GM21737 (cell line): ENCODE results near the gene PRKRA.
"Not testable (repeated sequence)": the region's sequence is repeated elsewhere in the genome, so short reads cannot be mapped to it uniquely, and the experiment has no call there.

ENCODE experiments used
- ATAC-seq: cut with Tn5 transposase; IDR thresholded peaks from one replicate; pipeline ENCODE4 v1.9.1; 2021; ENCODE audit warnings: mild to moderate bottlenecking, moderate library complexity; ENCODE audit not compliant: unreplicated experiment

PRKRA gene

DNA sequence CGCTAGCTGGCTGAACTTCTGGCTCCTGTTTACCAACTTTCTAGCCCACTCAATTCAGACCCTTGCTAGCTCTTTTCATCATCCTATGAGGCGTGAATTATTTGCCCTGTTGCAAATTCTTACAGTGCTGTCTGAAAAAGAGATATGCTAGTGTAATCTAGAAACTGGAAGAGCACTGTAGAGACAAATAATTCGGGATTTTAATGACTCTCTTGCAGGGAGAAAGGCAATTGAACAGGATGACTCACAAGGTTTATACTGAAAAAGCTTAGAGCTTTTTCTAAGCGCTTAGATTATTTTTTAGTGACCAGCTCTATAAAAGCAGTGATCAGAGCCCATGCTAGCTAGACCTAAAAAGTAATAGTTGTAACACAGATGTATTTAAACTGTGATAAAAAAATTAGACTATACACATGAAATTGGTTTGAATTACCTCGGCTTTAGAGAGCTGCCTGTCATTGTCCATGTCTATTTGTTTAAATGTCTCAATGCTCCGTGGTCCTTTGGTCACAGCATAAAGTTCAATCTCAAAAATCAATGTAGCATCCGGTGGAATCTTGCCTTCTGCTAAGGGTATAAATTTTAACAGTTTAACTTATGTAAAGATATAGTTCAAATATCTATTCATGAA lies 18.4 kb upstream of the PRKRA start:
- no peak for ATAC-seq

DNA sequence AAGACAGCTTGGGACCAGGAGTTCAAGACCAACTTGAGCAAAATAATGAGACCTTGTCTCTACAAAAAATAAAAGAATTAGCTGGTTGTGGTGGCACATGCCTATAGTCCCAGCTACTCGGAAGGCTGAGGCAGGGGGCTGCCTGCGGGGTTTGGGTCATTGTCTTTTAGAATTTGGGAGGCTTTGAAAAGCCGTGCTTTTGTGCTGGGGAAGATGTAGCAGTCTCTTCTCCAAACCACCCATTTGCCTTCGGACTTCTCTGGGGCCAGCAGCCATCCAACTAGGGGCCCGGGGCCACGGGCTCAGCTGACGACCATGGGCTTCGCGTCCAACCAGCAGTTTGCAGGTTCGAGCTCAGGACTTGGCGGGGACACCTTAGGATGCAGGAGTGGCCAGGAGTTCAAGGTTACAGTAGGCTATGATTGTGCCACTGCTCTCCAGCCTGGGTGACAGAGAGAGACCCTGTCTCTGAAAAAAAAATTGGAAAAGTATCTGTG lies 6.5 kb upstream of the PRKRA start:
- ATAC-seq, result no peak

DNA sequence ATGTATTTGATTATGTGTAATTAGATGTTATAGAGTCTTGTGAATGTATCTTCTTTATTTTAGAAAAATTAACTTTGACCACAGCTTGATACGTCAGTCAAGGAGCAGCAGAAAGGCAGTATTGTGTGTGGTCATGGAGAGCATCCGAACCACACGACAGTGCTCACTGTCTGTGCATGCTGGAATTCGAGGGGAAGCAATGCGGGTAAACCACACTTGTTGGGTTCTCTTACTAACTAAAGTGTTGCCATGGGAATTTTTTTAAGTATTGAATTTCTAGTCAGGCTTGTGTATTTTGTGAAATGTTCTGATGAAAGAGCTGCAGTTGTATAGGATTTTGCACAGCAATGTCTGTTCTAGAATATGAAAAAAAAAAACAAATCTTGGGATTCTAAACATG lies 5.0 kb upstream of the PRKRA start:
- ATAC-seq, result no peak

DNA sequence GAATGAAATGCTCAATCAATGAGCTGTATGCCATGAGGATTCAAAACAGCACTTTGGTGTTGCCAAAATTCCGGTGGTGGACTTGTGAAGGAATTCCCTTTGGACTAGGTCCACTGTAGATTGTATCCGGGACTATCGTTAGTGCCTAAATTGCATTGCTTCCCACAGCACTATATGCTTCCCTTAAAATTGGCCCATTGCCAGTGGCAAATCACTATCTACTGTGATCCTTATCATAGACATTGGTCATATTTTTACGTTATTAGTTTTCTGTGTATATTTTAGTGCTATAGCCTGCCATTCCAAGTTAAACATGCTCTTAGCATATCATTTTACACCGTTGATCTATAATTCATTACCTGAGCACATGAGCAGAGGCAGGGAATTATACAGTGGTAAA lies 1.9 kb upstream of the PRKRA start:
- ATAC-seq, result no peak

DNA sequence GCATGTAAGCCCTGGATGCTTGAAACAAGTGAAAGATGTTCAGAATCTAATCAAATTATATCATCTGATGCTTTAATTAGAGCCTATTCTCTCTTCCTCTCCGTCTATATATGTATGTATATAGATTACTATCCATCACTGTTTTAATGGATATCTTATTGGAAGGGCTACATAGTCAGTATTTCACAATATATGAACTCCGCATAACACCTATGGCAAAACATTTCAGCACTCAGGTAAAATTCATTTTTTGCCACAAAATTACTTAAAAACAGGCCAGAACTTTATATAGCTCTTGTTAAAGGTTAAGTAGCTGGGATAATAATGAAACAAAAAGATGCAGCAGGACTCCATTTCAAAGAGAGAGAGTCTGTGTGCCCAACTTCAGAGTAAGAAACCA lies 1.4 kb upstream of the PRKRA start:
- ATAC-seq, result no peak

- peak; percentile 44 for ATAC-seq
Measured at GRCh38 chr2:178450524-178450773, 526 bp downstream of the PRKRA start.

DNA sequence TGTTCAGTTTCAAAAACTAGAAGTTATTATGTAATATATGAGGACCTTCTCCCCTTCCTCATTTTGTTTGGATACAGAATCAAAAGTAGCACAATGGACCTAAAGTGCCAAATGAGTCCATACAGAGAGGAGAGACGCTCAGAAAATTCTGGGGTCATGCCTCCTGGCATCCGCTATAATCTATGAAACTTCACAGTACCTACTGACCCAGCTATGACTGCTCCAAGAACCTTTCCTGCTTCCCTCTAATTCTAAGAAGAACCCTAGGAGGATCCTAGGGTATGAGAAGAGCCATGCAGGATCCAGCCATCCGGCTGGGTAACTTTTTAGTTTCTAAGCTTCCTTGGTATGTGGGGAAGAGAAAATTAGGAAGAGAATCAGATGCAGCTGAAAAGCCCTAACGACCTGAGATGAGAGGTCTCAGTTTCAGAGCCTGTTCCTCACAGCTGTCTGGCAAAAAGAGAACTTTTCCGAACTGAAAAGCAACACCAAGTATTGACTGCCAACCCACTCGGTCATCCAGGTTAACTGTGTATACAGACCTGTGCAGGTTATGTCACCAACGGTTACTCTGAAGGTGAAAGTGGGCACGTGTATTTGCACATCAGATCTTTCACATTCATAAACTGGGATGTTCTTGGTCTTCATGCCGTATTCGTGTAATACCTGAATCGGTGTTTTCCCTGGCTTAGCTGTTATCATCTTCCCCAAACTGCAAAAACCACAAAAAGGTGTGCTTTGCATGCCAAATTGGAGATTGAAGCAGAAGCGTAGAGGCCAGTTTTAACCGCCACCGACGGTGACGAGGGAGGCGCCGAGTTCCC lies 1.1 kb downstream of the PRKRA start:
- ATAC-seq, result peak; percentile 4

- ATAC-seq, result no peak
Measured at GRCh38 chr2:178448968-178449661, 1.9 kb downstream of the PRKRA start.

DNA sequence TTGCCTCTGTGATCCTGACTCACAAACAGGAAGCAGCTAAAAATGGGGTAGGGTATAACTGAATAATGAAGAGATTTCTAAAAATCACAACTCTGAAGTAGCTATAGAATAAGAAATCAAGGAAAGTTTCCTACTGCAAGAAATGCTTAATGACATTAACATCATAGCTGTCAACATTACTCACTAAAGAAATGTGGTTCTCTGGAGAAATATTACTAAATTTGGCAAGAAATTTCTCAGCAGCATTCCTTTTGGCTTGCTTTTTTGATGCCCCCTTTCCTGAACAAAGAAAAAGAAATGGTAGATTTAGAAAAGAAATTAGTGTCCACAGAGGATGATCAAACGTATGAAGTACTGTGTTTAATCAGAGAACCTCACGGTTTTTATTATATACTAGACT lies 9.5 kb downstream of the PRKRA start:
- no peak for ATAC-seq

- no peak for ATAC-seq
Measured at GRCh38 chr2:178436662-178437061, 14.3 kb downstream of the PRKRA start.

- ATAC-seq, result no peak
Measured at GRCh38 chr2:178429336-178429735, 21.6 kb downstream of the PRKRA start.

GRCh38 chr2:178428396-178428806 lies 22.6 kb downstream of the PRKRA start:
- no peak for ATAC-seq

GRCh38 chr2:178427458-178427857 lies 23.5 kb downstream of the PRKRA start:
- no peak for ATAC-seq

DNA sequence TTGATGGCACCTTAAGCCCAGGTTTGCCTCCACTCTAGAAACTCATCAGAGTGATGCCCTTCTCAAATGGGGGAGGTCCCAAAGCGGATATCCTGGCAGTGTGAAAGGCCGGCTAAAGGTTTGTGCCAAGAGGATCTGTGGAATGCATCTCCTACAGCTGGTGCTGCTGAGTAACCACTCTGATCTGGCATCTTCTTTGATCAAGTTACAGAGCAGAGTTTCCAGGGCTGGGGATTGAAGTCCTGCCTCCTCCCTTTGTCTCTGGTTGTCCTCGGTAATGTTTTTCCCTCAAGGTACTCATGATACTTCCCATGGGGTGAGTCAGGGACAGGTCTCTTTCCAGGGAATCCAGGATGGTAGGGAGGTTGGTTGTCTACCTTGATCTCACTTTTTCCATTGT lies 24.6 kb downstream of the PRKRA start:
- ATAC-seq, result no peak

- no peak for ATAC-seq
Measured at GRCh38 chr2:178425255-178425827, 25.6 kb downstream of the PRKRA start.

GRCh38 chr2:178423746-178424145 lies 27.2 kb downstream of the PRKRA start:
- ATAC-seq, result not testable (repeated sequence)

DNA sequence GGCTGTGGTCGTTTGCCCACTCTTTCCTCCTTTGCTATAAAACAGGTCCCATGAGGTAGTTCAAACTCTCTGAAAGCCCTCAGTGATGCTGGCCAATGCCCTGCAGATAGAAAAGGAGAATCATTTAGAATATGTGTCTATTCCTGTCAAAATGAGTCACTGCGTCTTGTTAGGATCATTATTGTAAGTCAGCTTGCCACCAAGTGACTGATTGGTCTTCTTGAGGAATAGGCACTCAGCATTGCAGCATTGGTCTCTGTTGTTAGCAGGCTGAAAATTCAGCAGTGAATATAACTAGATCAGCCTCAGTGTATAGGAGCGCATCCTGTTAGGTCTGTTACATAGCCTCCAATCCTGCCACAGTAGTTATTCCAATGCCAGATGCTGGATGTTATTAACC lies 28.9 kb downstream of the PRKRA start:
- ATAC-seq, result no peak

- ATAC-seq, result no peak
Measured at GRCh38 chr2:178420463-178420999, 30.4 kb downstream of the PRKRA start.

DNA sequence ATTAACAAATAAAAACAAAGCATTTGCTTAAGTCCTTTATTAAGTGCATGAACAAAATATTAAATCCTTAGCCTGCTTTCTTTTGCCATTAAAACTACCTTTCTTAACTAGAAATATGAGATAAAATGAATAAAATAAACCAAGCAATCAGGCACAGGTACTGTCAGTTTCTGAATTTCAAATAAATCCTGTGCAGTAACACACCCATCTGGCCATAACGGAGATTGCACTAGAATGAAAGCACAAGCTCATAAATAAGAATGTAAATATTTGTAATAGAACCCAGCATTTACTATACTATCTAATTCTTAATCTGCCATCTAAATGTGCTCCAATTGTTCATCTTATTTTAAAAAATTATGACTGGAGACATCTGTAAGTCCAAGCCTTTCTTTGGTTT lies 31.9 kb downstream of the PRKRA start:
- no peak for ATAC-seq

DNA sequence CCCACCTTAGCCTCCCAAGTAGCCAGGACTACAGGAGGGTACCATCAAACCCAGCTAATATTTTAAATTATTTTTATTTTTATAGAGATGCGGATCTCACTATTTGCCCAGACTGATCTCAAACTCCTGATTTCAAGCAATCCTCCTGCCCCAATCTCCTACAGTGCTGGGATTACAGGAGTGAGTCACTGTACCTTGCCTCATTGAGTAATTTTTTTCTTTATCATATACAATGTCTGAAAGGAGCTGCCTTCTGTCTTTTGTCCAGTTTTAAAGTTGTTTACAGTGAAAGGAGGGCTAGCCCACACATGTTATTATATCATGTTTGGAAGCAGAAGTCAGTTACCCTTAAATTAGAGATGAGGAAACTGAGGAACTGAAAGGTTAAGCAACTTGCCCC lies 32.5 kb downstream of the PRKRA start:
- no peak for ATAC-seq

- no peak for ATAC-seq
Measured at GRCh38 chr2:178417916-178418315, 33.1 kb downstream of the PRKRA start.
